IMR-90 (cell line): Measurements from ENCODE around the gene CORO1C.

ENCODE experiments used
- CEBPB ChIP-seq: IDR thresholded peaks from 2 replicates; pipeline ENCODE4 v1.6.1; 2012; ENCODE audit warnings: low read depth, low read length, improper control_type of control experiment
- CHD1 ChIP-seq: IDR thresholded peaks from 2 replicates; pipeline ENCODE4 v1.6.1; 2012; ENCODE audit warnings: low read depth, low read length, improper control_type of control experiment
- MXI1 ChIP-seq: IDR thresholded peaks from 2 replicates; pipeline ENCODE4 v1.6.1; 2012; ENCODE audit warnings: low read depth, mild to moderate bottlenecking, low read length, moderate library complexity, borderline replicate concordance
- POLR2A ChIP-seq: IDR thresholded peaks from 2 replicates; pipeline ENCODE4 v1.6.1; 2012; ENCODE audit warnings: mild to moderate bottlenecking, low read depth, low read length
- RCOR1 ChIP-seq: IDR thresholded peaks from 2 replicates; pipeline ENCODE4 v1.6.1; 2012; ENCODE audit warnings: mild to moderate bottlenecking, low read length, improper control_type of control experiment; ENCODE audit not compliant: insufficient replicate concordance
- SMC3 ChIP-seq: fragments of 150-350 bp; IDR thresholded peaks from 2 replicates; pipeline ENCODE4 v1.6.1; 2016; ENCODE audit warnings: low read depth, mild to moderate bottlenecking, antibody characterized with exemption, low read length, moderate library complexity
- TF ChIP-seq, protein P1 (sequence below): conservative IDR thresholded peaks from 2 replicates; pipeline ENCODE4 v1.5.1; 2012; ENCODE audit warnings: mild to moderate bottlenecking, low read depth, low read length, improper control_type of control experiment
- TF ChIP-seq, protein P2 (sequence below): fragments of 150-350 bp; IDR thresholded peaks from 2 replicates; pipeline ENCODE4 v1.6.1; 2017; ENCODE audit warnings: mild to moderate bottlenecking, antibody characterized with exemption, low read length, low read depth
- TF ChIP-seq, protein P3 (sequence below): fragments of 150-350 bp; IDR thresholded peaks from 2 replicates; pipeline ENCODE4 v1.6.1; 2016; ENCODE audit warnings: low read depth, mild to moderate bottlenecking, low read length, moderate library complexity, borderline replicate concordance

DNA sequence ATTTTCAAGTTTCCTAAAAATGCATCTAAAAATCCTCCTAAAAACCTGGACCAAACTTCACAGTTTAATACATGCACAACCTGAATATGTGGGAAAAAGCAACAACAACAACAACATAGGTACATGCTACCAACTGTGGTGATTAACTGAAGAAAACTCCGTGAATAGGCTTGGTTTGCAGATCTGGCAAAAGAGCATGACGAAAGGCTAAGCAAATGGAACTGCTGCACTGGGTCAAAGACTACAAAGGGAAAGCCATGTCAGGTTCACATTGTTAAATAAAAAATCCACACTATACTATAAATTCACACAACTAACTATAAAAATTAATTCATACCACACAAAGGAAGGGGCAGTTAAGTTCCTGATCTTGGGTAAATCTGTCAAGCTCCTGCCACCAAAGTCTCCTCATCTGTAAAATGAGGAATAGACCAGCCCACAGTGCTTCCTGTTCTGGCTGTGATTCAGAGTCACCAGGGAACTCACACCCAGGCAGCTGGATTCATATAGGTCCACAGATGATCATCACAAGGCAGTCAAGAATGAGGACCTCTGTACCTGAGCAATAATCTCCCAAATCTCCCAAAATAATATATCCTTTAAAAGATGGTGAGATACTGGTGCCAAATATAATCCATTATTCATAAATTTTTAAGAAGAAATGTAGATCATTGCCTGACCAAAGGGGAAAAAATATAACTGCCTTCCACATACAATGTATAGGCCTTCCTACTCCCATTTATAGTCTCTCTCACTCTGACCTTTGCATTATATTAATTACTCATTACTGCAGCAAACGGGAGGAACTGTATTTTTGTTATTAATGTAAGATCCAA, 7.0 kb downstream of the CORO1C start:
- no peak for TF ChIP-seq RCOR1
- TF ChIP-seq, protein P1, sequence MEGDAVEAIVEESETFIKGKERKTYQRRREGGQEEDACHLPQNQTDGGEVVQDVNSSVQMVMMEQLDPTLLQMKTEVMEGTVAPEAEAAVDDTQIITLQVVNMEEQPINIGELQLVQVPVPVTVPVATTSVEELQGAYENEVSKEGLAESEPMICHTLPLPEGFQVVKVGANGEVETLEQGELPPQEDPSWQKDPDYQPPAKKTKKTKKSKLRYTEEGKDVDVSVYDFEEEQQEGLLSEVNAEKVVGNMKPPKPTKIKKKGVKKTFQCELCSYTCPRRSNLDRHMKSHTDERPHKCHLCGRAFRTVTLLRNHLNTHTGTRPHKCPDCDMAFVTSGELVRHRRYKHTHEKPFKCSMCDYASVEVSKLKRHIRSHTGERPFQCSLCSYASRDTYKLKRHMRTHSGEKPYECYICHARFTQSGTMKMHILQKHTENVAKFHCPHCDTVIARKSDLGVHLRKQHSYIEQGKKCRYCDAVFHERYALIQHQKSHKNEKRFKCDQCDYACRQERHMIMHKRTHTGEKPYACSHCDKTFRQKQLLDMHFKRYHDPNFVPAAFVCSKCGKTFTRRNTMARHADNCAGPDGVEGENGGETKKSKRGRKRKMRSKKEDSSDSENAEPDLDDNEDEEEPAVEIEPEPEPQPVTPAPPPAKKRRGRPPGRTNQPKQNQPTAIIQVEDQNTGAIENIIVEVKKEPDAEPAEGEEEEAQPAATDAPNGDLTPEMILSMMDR: no peak
- TF ChIP-seq, protein P2, sequence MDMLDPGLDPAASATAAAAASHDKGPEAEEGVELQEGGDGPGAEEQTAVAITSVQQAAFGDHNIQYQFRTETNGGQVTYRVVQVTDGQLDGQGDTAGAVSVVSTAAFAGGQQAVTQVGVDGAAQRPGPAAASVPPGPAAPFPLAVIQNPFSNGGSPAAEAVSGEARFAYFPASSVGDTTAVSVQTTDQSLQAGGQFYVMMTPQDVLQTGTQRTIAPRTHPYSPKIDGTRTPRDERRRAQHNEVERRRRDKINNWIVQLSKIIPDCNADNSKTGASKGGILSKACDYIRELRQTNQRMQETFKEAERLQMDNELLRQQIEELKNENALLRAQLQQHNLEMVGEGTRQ: no peak
- TF ChIP-seq MXI1: no peak
- peak; percentile 60 for TF ChIP-seq POLR2A
- no peak for TF ChIP-seq SMC3
- TF ChIP-seq CEBPB: no peak
- no peak for TF ChIP-seq CHD1
- TF ChIP-seq, protein P3, sequence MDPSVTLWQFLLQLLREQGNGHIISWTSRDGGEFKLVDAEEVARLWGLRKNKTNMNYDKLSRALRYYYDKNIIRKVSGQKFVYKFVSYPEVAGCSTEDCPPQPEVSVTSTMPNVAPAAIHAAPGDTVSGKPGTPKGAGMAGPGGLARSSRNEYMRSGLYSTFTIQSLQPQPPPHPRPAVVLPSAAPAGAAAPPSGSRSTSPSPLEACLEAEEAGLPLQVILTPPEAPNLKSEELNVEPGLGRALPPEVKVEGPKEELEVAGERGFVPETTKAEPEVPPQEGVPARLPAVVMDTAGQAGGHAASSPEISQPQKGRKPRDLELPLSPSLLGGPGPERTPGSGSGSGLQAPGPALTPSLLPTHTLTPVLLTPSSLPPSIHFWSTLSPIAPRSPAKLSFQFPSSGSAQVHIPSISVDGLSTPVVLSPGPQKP: no peak
